HG03045 (cell line): Measurements from ENCODE around the gene TF.
"Not testable (repeated sequence)": the region's sequence is repeated elsewhere in the genome, so short reads cannot be mapped to it uniquely, and the experiment has no call there.

ENCODE experiments used
- ATAC-seq: cut with Tn5 transposase; IDR thresholded peaks from one replicate; pipeline ENCODE4 v1.9.1; 2021; ENCODE audit warnings: mild to moderate bottlenecking, moderate library complexity; ENCODE audit not compliant: unreplicated experiment

The TF gene

DNA sequence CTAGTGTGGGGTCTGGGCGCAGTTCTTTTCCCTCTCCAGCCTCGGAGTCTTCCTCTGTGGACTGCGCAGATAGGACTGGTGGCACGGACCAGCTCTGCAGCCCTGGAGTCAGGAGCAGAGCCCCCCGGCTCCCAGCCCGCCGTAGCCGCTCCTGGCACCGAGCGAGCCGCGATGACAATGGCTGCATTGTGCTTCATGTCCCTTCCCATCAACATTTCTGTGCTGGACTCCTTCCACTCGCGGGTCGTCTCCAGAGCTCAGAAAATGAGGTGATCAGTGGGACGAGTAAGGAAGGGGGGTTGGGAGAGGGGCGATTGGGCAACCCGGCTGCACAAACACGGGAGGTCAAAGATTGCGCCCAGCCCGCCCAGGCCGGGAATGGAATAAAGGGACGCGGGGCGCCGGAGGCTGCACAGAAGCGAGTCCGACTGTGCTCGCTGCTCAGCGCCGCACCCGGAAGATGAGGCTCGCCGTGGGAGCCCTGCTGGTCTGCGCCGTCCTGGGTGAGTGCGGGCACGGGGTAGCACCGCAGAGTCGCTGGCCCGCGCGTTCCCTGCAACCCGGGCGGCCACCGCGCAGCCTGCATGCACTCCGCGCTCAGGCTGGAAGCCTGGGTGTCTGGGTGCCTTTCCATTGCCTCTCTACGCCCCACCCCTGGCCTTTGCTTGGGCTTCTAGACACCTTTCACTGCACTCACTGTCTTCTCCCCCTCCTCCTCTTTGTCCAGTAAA is at the start of gene TF:
TF (plus strand) TSS at position 413 of the 731 bp plus-strand sequence; CDS start at position 461, 48 bp downstream.
- no peak for ATAC-seq

DNA sequence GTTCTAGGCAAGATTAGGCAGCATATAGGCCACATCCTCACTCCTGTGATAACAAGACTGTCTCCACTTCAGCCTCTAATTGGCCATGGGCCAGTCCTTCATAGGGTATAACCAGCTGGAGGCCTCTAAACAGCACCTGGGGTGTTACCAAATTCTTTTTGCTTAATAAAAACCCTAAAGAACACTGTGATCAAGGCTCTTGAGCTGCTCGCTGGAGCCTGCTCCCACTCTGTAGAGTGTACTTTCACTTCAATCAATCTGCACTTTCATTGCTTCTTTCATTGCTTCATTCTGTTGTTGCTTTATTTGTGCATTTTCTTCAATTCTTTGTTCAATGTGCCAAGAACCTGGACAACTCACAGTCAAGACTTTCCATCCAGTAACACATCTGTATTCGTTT is 48.2 kb upstream of the TF start:
- no peak for ATAC-seq

DNA sequence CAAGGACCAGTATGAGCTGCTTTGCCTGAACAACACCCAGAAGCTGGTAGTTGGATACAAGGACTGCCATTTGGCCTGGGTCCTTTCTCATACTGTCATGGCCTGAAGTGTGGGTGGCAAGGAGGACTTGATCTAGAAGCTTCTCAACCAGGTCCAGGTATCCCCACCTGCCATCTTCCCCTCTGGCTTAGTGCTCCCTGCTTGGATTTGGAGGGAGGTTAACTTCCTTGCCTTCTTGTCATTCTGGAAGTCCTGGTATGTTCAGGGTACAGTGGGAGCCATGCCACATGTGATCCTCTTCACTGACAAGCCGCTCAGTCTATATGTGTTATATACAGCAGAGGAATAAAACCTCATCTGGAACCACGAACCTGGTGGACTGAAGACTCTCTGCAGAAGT is 46.7 kb upstream of the TF start:
- ATAC-seq, result no peak

DNA sequence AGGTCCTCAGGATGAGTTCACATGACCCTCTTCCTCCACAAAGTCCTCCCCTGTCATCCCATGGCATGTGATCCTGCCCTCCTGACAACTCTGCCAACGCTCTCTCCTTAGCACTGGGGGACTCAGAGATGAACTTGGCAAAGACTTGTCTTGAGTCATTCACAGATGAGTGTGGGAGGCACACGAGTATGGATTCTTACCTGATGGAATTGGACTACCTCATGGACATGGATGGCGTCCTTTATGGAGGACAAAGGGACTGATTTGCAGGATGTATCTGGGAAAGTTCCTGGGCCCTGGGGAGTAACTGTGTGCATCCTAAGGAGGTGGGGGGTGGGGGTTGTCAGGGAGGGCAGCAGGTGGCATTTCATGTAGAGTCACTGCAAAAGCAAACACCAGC is 46.3 kb upstream of the TF start:
- ATAC-seq, result no peak

DNA sequence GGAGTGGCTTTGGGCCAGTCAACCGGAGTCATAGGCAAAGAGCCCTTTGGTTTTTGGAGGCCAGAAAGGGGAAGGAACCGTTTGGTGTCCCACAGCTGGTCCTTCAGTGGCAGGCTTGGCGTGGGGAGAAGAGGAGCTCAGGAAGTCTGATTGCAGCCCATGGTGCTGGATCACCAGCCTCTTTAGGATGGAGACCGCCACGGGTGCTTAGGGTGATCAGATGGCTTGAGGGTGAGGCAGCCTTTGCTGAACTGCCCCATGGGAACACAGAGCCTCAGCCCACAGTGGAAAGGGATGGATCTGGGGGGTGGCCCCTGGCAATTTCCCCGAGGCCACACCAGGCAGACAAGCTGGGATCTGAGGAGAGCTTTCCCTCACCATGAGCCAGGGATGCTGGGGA is 45.8 kb upstream of the TF start:
- ATAC-seq, result no peak

DNA sequence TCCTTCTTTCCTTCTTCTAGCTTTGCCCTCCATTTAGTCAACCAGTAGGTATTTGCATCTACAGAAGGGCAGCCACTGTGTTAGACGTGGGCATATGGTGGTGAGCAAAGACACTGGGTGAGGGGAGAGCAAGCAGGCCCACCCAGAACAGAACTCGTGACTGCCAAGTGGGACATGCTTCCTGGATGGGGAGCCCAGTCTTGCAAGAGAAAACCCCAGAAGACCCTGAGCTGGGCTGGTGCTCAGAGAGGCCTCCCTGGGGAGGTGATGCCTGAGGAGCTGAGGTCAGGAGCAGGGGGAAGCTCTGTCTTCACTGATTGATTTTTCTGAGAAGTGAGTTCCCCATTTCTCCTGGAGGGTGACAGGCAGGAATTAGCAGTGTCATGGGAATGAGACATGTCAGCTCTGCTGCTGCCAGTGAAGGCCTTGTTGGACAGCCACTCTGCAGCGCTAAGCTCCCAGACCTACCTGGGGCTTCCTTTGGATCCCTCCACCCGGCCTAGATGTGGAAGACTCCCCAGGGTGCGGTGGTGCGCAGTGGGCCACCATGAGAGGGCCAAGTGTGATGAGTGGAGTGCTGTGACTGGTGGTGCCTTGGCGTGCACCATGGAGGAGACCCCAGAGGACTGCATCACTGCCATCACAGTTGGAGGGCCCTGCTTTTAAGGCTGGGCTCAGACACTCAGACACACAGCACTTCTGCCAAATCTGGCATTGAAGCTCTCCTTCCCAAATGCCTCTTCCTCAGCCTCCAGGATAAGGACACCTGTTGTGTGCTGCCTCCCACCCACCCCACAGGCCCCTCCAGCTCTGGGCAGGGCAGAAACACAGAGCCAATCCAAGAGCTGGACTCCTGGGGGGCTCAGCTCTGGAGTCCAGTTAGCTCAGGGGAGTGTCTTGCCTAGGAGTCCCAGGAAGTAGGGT is 44.5 kb upstream of the TF start:
- ATAC-seq, result no peak

DNA sequence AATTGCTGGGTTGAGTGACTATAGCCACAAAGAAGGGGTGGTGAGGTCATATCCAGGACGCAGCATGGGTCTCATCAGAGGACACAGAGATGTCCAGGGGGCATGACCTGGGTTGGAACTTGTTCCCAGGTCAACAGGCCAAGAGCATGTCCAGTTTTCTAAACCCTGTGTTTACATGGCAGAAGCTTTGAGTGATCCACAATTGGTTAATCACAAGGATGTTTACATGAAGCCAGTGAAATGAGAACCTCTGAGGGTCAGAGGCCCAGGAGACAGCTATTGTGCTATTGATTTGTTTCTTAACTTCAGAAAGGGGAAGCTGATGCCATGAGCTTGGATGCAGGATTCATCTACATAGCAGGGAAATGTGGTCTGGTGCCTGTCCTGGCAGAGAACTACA is 42.3 kb upstream of the TF start:
- no peak for ATAC-seq

DNA sequence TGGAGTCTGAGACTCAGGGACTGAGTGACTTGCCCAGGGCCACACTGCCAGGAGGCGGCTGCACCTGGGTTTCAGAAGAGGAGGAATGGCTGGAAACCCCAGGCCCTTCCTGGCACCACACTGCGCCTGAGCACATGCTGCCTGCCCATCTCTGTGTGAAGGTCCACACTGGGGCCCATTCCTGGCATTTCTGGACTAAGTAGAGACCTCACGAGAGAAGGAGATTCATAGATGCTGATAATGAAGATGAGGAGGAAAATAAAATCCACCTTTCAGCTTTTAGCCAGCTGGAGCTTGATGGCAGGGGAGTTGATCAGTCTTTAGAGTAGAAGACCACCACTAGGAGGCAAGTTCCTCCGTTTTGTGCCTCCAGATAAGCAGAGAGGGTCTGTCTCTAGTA is 40.2 kb upstream of the TF start:
- ATAC-seq, result no peak

DNA sequence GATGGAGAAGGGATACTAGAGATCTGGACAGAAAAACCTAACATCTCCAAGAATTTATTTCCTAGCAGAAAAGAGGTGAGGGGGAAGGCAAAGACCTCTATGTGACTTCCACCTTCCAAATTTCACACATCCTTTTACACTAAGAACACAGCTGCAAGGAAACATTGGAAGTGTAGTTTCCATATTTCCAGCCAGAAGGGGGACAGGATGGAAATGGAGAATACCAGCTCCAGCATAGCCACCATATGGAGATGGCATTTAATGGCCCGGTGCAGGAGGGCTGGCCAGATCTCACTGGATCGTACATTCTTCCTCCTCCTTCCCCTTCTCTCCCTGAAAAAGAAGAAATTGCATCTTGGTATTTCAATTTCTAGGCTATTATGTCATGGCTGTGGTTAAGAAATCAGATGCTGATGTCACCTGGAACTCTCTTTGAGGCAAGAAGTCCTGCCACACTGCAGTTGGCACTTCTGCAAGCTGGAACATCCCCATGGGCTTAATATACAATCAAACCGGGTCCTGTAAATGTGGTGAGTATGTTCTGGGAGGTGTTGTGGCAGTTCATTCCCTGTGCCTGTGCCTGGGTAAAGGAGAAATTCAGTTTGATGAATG is 36.9 kb upstream of the TF start:
- ATAC-seq, result no peak

DNA sequence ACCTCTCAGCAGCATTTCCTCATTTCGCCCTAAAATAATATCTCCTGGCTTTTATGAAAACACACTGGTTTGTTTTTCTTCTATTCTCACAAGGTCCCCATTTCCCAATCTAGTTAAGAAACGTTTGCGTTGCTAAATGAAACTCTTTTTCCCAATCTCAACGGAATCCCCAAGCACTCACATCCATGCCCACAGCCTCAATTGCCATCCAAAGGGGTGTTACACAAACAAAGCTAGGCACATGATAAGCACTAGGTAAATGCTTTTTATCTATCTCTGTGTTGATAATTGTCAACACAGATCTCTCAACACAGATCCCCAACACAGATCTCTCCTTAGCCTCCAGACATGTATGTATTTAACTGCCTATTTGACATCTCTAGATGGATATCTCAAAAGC is 35.2 kb upstream of the TF start:
- no peak for ATAC-seq

DNA sequence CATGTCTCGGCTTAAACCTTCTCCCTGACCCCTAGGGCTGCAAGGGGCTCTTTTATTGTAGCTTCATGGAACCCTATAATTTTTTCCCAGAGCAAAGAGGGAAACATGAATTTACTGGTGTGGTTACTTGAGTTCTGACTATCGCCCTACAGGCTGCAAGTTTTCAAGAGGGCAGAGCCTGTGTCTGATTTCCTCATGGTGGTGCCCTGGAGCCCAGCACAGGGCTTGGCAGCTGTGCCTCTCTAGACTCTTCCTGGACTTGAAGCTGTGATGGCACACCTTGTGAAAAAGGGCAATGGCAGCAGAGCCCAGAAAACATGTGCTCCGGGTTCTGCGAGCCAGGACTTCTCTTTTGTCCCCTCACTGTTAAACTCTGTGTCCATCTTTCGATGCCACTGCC is 34.2 kb upstream of the TF start:
- ATAC-seq, result no peak

DNA sequence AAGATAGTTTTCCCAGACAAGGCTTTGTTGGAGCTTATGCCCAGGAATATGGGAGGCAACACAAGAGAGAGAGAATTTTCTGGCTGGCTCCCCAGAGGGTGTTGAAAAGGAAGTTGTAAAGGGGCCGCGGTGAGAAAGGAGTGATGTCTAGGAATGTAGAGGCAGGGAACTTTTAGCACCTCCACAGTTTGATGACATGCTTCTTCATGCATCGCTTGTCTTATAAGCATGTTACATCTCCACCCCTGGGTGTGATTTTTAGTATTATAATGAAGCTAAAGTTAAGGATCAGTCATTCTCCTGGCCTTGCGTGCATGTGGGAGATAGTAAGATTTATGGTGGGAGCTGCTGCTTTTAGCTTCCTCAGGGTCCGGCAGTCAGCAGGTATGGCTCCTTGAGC is 32.8 kb upstream of the TF start:
- no peak for ATAC-seq

DNA sequence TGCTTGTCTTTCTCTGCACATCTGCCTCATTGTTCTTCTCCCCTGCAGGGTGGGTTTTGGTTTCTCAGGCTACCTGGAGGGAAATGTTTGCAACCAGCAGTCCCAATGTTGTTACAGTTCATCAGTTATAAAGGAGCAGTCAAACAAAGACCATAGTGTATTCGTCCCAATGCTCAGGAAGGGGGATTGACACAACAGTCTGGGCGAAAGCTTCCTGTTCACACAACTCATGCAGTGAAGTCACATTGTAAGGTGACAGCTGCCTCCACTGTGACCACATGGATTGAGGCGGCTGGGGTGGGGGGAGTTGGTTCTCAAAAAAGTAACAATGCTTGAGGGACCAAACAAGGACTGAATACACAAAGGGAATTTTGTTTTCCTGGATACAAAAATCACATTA is 28.8 kb upstream of the TF start:
- ATAC-seq, result no peak

DNA sequence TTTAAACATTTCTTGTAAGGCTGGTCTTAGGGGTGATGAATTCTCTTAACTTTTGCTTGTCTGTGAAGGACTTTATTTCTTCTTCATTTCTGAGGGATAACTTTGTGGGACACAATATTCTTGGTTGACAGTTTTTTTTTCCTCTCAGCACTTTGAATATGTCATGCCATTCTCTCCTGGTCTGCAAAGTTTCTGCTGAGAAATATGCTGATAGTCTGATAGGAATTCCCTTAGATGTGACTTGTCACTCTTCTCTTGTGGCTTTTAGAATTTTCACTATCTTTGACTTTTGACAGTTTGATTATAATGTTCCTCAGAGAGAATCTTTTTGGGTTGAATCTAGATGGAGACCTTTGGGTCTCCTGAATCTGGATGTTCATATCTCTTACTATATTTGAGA is 23.3 kb upstream of the TF start:
- no peak for ATAC-seq

DNA sequence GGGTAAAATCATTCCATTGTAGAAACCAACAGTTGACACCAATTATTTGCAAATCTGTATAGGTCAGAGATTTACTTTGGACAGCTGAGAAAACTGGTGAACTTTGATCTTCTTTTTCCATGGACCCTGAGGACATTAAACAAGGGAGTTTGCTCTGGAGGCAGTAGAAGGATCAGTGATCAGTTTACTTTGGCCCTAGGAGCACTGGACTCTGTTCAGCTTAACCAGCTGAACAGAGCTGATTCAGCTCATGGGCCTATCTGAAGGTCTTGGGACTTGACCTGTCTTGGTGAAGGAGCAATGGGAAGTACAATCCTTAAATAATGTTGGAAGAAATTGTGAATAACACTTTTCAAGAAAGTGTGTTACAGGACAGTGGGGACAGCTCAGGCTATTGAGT is 15.2 kb upstream of the TF start:
- ATAC-seq, result no peak

DNA sequence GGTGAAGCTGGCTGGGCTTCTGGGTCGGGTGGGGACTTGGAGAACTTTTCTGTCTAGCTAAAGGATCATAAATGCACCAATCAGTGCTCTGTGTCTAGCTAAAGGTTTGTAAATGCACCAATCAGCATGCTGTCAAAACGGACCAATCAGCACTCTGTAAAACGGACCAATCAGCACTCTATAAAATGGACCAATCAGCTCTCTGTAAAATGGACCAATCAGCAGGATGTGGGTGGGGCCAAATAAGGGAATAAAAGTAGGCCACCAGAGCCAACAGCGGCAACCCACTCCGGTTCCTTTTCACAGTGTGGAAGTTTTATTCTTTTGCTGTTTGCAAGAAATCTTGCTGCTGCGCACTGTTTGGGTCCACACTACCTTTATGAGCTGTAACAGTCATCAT is 14.0 kb upstream of the TF start:
- ATAC-seq, result not testable (repeated sequence)

DNA sequence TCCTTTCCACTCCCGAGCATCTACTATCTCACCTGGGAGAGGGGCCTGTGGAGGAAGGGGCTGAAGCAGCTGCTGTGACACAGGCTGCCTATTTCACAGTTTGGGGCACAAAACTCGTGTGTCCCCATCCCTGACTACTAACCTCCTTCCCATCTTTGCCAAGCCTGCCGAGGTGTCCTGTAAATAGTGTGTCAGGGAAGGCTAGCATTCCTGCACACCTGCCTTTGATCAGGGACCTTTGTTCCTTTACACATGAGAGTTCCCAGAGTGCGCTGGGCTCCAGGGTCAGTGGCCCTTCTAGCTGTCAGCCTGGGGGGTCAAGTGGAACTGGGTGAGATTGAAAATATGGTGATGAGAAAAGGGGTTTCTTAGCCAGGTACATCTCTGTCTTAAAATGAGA is 13.0 kb upstream of the TF start:
- ATAC-seq, result no peak

DNA sequence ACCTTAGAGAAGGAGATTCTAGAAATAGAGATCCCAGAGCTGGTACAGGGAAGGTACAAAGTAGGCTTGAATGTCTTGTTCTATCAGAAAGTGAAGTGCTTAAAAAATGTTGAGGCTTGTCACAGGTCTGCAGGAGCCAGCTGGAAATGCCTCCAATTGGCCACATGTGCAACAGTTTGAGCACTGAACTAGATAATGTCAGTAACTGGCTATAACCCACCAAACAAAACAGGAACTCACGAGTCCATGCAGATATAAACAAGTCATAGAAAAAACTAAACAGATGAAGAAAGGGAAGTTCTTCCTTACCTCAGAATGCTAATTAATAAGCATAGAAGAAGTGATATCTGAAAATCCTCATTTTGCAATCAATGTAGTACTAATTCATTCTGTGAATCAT is 11.9 kb upstream of the TF start:
- no peak for ATAC-seq

DNA sequence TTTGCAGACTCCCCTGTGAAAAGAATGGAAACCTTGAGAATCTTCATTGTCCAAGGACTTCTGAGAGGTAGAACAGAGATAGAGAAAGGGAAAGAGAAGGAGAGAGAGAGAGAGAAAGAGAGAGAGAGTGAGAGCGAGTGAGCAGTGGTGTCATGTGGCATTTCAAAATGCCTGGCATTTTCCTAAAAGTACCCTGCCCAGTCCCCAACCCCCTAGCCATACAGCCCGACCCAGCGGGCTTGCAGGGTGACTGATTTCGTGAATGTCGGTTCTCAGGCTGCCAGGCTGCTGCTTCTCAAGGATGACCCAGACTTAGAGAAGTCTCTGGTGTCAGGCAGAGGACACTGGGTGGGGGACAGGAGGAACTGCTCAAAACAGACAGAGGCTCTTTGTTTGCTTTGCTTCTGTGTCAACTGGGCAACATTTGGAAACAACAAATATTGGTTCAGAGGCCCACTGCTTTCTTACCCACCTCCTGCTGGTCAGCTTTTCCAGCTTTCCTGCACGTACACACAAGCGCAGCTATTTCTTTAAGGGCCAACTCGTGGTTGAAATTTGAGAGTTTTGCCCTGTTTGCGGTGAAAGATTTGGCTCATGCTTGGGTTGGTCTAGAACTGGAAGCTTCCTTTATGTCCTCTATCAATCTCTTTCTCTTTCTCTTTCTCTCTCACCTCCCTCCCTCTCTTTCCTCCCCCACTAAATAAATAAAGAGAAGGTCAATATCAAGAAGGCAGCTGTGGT is 3.7 kb upstream of the TF start:
- no peak for ATAC-seq

DNA sequence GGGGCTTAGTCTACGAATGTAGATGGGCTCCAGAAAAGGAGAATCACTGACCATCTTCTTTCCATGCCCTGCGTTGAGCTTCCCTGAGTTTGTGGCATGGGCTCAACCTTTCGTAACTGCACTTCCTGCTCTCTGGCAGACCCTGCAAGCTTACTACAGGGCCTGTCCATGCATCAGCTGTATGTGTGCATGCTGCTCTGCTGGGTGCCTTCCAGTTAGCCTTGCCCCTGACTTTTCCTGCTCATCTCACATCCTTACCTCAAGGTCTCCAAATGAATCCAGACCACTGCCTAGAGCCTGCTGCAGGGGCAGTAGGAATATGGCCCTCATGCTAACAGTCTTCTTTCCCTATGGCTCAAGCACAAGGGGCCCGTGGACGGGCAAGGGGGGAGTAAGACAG is 2.0 kb upstream of the TF start:
- ATAC-seq, result no peak

DNA sequence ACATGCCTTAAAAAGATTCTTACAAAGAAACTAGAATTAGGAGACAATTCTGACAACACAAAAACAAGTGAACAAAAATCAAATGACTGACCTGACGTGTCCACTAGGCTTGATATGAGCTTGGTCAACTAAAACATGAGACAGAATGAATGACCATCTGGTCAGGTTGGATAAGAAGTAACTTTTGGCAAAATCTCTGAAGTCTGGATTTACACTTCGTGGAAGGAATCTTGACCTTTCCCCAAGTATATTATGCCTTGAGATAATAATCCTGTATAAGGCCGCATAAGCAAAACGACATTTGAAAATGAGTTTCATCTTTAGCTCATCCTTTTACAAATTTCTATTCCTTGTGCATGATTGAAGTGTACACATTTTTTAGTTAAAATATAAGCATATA is 1.1 kb upstream of the TF start:
- no peak for ATAC-seq
